GM19452 (cell line): ENCODE data around the gene NGFR.

ENCODE experiments used
- ATAC-seq: cut with Tn5 transposase; IDR thresholded peaks from one replicate; pipeline ENCODE4 v1.9.1; 2021; ENCODE audit not compliant: unreplicated experiment

NGFR gene

GRCh38 chr17:49514071-49514721, 19.1 kb downstream of the NGFR start:
- ATAC-seq, result no peak

- peak; percentile 88 for ATAC-seq
These were observed 20.2 kb downstream of the NGFR start for GRCh38 chr17:49515196-49515770.

- ATAC-seq, result no peak
These were observed 21.1 kb downstream of the NGFR start for GRCh38 chr17:49516180-49516579.

- no peak for ATAC-seq
These were observed 23.4 kb downstream of the NGFR start for GRCh38 chr17:49518346-49519078.

GRCh38 chr17:49519781-49520180, 24.7 kb downstream of the NGFR start:
- no peak for ATAC-seq

GRCh38 chr17:49520386-49521087, 25.4 kb downstream of the NGFR start:
- ATAC-seq, result no peak

GRCh38 chr17:49521088-49521450, 26.0 kb downstream of the NGFR start:
- ATAC-seq, result no peak

- no peak for ATAC-seq
These were observed 26.6 kb downstream of the NGFR start for GRCh38 chr17:49521471-49522356.

GRCh38 chr17:49522357-49522890, 27.3 kb downstream of the NGFR start:
- ATAC-seq, result no peak

- no peak for ATAC-seq
These were observed 28.1 kb downstream of the NGFR start for GRCh38 chr17:49523196-49523595.

GRCh38 chr17:49523706-49524472, 28.8 kb downstream of the NGFR start:
- ATAC-seq, result no peak

GRCh38 chr17:49524473-49525359, 29.6 kb downstream of the NGFR start:
- no peak for ATAC-seq

- ATAC-seq, result no peak
These were observed 31.0 kb downstream of the NGFR start for GRCh38 chr17:49525831-49526741.

GRCh38 chr17:49527927-49528651, 33.0 kb downstream of the NGFR start:
- no peak for ATAC-seq

- ATAC-seq, result no peak
These were observed 33.9 kb downstream of the NGFR start for GRCh38 chr17:49528966-49529365.

GRCh38 chr17:49530118-49530517, 35.0 kb downstream of the NGFR start:
- ATAC-seq, result no peak

GRCh38 chr17:49543860-49544259, 48.8 kb downstream of the NGFR start:
- ATAC-seq, result no peak
